Brain microvascular endothelial cell (primary cell): ENCODE results near the gene MSL3.

Experiments
- DNase-seq: peaks from one replicate; pipeline ENCODE4 v3.0.0-alpha.2; 2020
- H3K27ac ChIP-seq: fragments of 250-450 bp; sonication (Bioruptor Pico); 2 replicates; pipeline ENCODE4 v1.5.1; 2020; ENCODE audit warnings: mild to moderate bottlenecking, moderate library complexity
- H3K27me3 ChIP-seq: fragments of 250-450 bp; sonication (Bioruptor Pico); replicated peaks from 2 replicates; pipeline ENCODE4 v1.5.1; 2020; ENCODE audit warnings: mild to moderate bottlenecking
- H3K36me3 ChIP-seq: fragments of 250-450 bp; sonication (Bioruptor Pico); replicated peaks from 2 replicates; pipeline ENCODE4 v1.5.1; 2020; ENCODE audit warnings: mild to moderate bottlenecking
- H3K4me3 ChIP-seq: 2 replicates; pipeline ENCODE4 v1.5.1; 2011; ENCODE audit warnings: low read depth, mild to moderate bottlenecking, control low read depth, low read length, moderate library complexity
- CTCF ChIP-seq: IDR thresholded peaks from 2 replicates; pipeline ENCODE4 v1.5.1; 2011; ENCODE audit warnings: low read depth, mild to moderate bottlenecking, moderate library complexity, low read length, control low read depth, inconsistent platforms; ENCODE audit errors: missing control alignments
- in situ Hi-C: cut with HindIII; loops from 2 replicates; pipeline ENCODE4 v1.10.0; 2017; ENCODE audit warnings: low sequenced_read_pairs, low pct_ligation_motif_present

Gene MSL3

GRCh38 chrX:11778230-11778629 is 20.2 kb downstream of the MSL3 start:
- H3K27ac ChIP-seq: no peak overlapping the region
- TF ChIP-seq CTCF: no peak
- DNase-seq: peak; percentile 22
- in situ Hi-C loops: no loop called here
- H3K4me3 ChIP-seq: no peak overlapping the region
- H3K36me3 ChIP-seq: no peaks in the 10 kb centered on the region
- no peaks in the 10 kb centered on the region for H3K27me3 ChIP-seq

GRCh38 chrX:11781133-11781532 is 23.1 kb downstream of the MSL3 start:
- TF ChIP-seq CTCF: no peak
- H3K27me3 ChIP-seq: no peaks in the 10 kb centered on the region
- in situ Hi-C loops: no loop called here
- DNase-seq: no peak
- H3K4me3 ChIP-seq: no peak overlapping the region
- H3K27ac ChIP-seq: no peak overlapping the region
- no peaks in the 10 kb centered on the region for H3K36me3 ChIP-seq

- no peak for TF ChIP-seq CTCF
- no peak overlapping the region for H3K4me3 ChIP-seq
- no peaks in the 10 kb centered on the region for H3K36me3 ChIP-seq
- no peaks in the 10 kb centered on the region for H3K27me3 ChIP-seq
- no peak overlapping the region for H3K27ac ChIP-seq
- DNase-seq: no peak
- in situ Hi-C loops: no loop called here
These were observed 23.8 kb downstream of the MSL3 start for GRCh38 chrX:11781734-11782370.

- TF ChIP-seq CTCF: no peak
- no peak overlapping the region for H3K4me3 ChIP-seq
- H3K36me3 ChIP-seq: no peaks in the 10 kb centered on the region
- no peak for DNase-seq
- H3K27ac ChIP-seq: no peak overlapping the region
- no peaks in the 10 kb centered on the region for H3K27me3 ChIP-seq
- in situ Hi-C loops: no loop called here
These were observed 26.5 kb downstream of the MSL3 start for GRCh38 chrX:11784543-11784942.

- Histone ChIP-seq H3K27me3 (no peaks in the 10 kb centered on the region), H3K36me3 (no peaks in the 10 kb centered on the region), H3K27ac (no peak overlapping the region), H3K4me3 (no peak overlapping the region)
- no peak for DNase-seq
- in situ Hi-C loops: no loop called here
- TF ChIP-seq CTCF: no peak
These were observed 28.8 kb downstream of the MSL3 start for GRCh38 chrX:11786862-11787261.

- Histone ChIP-seq H3K27me3 (no peaks in the 10 kb centered on the region), H3K36me3 (no peaks in the 10 kb centered on the region), H3K4me3 (peak overlapping the region; percentile 32), H3K27ac (no peak overlapping the region)
- TF ChIP-seq CTCF: peak; percentile 78
- in situ Hi-C loops: no loop called here
- peak; percentile 51 for DNase-seq
These were observed 29.5 kb downstream of the MSL3 start for GRCh38 chrX:11787564-11787963.
